Ovary (tissue), 9 donors: Measurements from ENCODE around the gene ADAD2. TPM values are rescaled to one million over a fixed set of nuclear protein-coding genes. Genes with fewer than 3 reads are reported as not detected.
"Not testable (repeated sequence)": the region's sequence is repeated elsewhere in the genome, so short reads cannot be mapped to it uniquely, and the experiment has no call there.

Experiments used
- DNase-seq, 5 donors: peaks; one replicate each; pipeline ENCODE4 v3.0.0-alpha.2; 2019 to 2020
- H3K27ac ChIP-seq, 2 donors: fragments of 200-600 bp; one replicate each; pipeline versions ENCODE4 v1.5.1 to v1.8.0; 2019 to 2022
- H3K27me3 ChIP-seq: fragments of 200-600 bp; one replicate; pipeline ENCODE4 v1.8.0; 2022
- H3K36me3 ChIP-seq: fragments of 200-600 bp; sonication (generic); one replicate; pipeline ENCODE4 v1.5.1; 2019
- H3K4me1 ChIP-seq: one replicate; pipeline ENCODE4 v1.8.1; 2013; ENCODE audit warnings: mild to moderate bottlenecking, moderate library complexity; ENCODE audit not compliant: insufficient read depth
- H3K4me3 ChIP-seq: fragments of 200-600 bp; sonication (generic); one replicate; pipeline ENCODE4 v1.5.1; 2017
- H3K9me3 ChIP-seq, 2 donors: fragments of 200-600 bp in 1 of 2; sonication (generic) in 1 of 2; one replicate each; pipeline versions ENCODE4 v1.5.1 to v1.8.1; 2013 to 2019; ENCODE audit warnings: mild to moderate bottlenecking in 1 of 2, moderate library complexity in 1 of 2
- CTCF ChIP-seq, 3 donors: fragments of 450-650 bp in 2 of 3; fragments of 200-600 bp in 1 of 3; IDR thresholded peaks; one replicate each; pipeline versions ENCODE4 v1.5.1 to v1.8.0; 2016 to 2022; ENCODE audit warnings: antibody characterized with exemption in 3 of 3, mild to moderate bottlenecking in 1 of 3
- EP300 ChIP-seq: sonication (generic); formaldehyde crosslinking; IDR thresholded peaks from one replicate; pipeline ENCODE4 v1.6.1; 2017; ENCODE audit warnings: antibody characterized with exemption
- POLR2A ChIP-seq: fragments of 450-650 bp; IDR thresholded peaks from one replicate; pipeline ENCODE4 v1.6.1; 2017; ENCODE audit warnings: antibody characterized with exemption, mild to moderate bottlenecking, moderate library complexity
- WGBS, 3 donors: extraction: QIAGEN DNeasy Blood & Tissue Kit in 1 of 3; methylation state at CpG; one replicate each; pipeline versions ENCODE4 v1.1.5 to v1.1.7; 2013 to 2017; 5-methylcytosine and 5-hydroxymethylcytosine counted together
- intact Hi-C, 4 donors: fragments of 100-400 bp; cut with DNase I; formaldehyde crosslinking; loops; one replicate each; pipeline versions ENCODE4 v1.11.0 to v1.15.1; 2022 to 2023
- polyA plus RNA-seq, 2 donors: library from polyadenylated mRNA; stranded (reverse); fragments of 200-250 nt in 1 of 2; fragments of 350-450 nt in 1 of 2; fragmentation: Illumina TruSeq in 1 of 2; extraction: RNeasy Lipid Tissue Mini Kit (QIAGEN cat#74804) in 1 of 2; gene quantifications; one replicate each; pipeline ENCODE4 v1.2.3, GENCODE V29; 2013 to 2014
- total RNA-seq, 7 donors: library from RNA; depleted of rRNA in 2 of 7; stranded (reverse); fragments of >200 nt in 2 of 7; fragmentation: NEBNext Ultra II Directional in 3 of 7; extraction: Animal tissue kit (Norgen Biotek cat#: 25700) in 3 of 7; gene quantifications; one replicate each; pipeline versions ENCODE4 v1.1.0 to v1.2.4, GENCODE V29; 2016 to 2023
- donor health status: DM: no; HTN: no; CAD: no; lungs with moderate emphysema.
- donor health status: DM: no; HTN: no; CAD: no.
- donor health status: Bipolar disorder and iron deficiency.
- donor health status: DM: yes; HTN: yes; CAD: no.
- donor health status: DM: no; HTN: no; CAD: no.
- donor health status: DM: yes; HTN: yes; CAD: no.

The ADAD2 gene
- total and polyA plus RNA-seq, 9 donors, result 0.12 to 2.0 (median 0.84) TPM; not detected in 5

- Histone ChIP-seq H3K27ac (no peak overlapping the region), H3K36me3 (no peaks in the 10 kb centered on the region), H3K9me3 (no peaks in the 10 kb centered on the region), H3K4me1 (no peaks in the 10 kb centered on the region), H3K4me3 (no peak overlapping the region), H3K27me3 (no peaks in the 10 kb centered on the region)
- WGBS, 3 donors, result 78 to 84% (median 83%) methylated on average over 15 of the region's 15 CpGs
- no peak for TF ChIP-seq CTCF (IDR thresholded peaks at IDR 0.05)
- TF ChIP-seq POLR2A, result no peak
- TF ChIP-seq EP300, result no peak
- intact Hi-C loops, result no loop called here
- no peak for DNase-seq
These were observed 23.6 kb downstream of the ADAD2 start for GRCh38 chr16:84214451-84215066.

- whole genome bisulfite sequencing, 3 donors, result 82 to 91% (median 87%) methylated on average over 5 of the region's 5 CpGs
- H3K27me3 ChIP-seq, result no peaks in the 10 kb centered on the region
- DNase-seq, result no peak
- intact Hi-C loops, result no loop called here
- no peak overlapping the region for H3K4me3 ChIP-seq
- no peaks in the 10 kb centered on the region for H3K36me3 ChIP-seq
- H3K27ac ChIP-seq, result no peak overlapping the region
- no peaks in the 10 kb centered on the region for H3K9me3 ChIP-seq
- no peaks in the 10 kb centered on the region for H3K4me1 ChIP-seq
- TF ChIP-seq EP300, result no peak
- no peak for TF ChIP-seq POLR2A
- TF ChIP-seq CTCF (IDR thresholded peaks at IDR 0.05), result no peak
These were observed 24.6 kb downstream of the ADAD2 start for GRCh38 chr16:84215531-84215930.

GRCh38 chr16:84216144-84216543, 25.2 kb downstream of the ADAD2 start:
- not testable (repeated sequence) for H3K4me1 ChIP-seq

GRCh38 chr16:84218176-84218823, 27.3 kb downstream of the ADAD2 start:
- no peaks in the 10 kb centered on the region for H3K4me1 ChIP-seq
- no peak for DNase-seq
- no peak overlapping the region for H3K4me3 ChIP-seq
- no peak overlapping the region for H3K27ac ChIP-seq
- no peaks in the 10 kb centered on the region for H3K36me3 ChIP-seq
- 83 to 86% (median 85%) methylated on average over 17 of the region's 17 CpGs for WGBS, 3 donors
- no peaks in the 10 kb centered on the region for H3K9me3 ChIP-seq
- intact Hi-C loops, result no loop called here
- H3K27me3 ChIP-seq, result no peaks in the 10 kb centered on the region
- TF ChIP-seq EP300 (no peak), CTCF (IDR thresholded peaks at IDR 0.05) (no peak), POLR2A (no peak)

More at GRCh38 chr16:84216144-84216543, 25.2 kb downstream of the ADAD2 start:
- H3K4me3 ChIP-seq, intact Hi-C loops, H3K27ac ChIP-seq, DNase-seq, H3K27me3 ChIP-seq, H3K36me3 ChIP-seq, H3K9me3 ChIP-seq: not testable (repeated sequence)
- 89 to 95% (median 91%) methylated on average over 3 of the region's 3 CpGs for WGBS, 3 donors

- intact Hi-C loops, result no loop called here
- no peak overlapping the region for H3K4me3 ChIP-seq
- WGBS, 3 donors, result 66 to 75% (median 70%) methylated on average over 6 of the region's 6 CpGs
These were observed 28.0 kb downstream of the ADAD2 start for GRCh38 chr16:84218956-84219355.

More at GRCh38 chr16:84218956-84219355, 28.0 kb downstream of the ADAD2 start:
- no peak overlapping the region for H3K27ac ChIP-seq
- H3K4me1 ChIP-seq, result no peaks in the 10 kb centered on the region
- H3K36me3 ChIP-seq, result no peaks in the 10 kb centered on the region
- TF ChIP-seq POLR2A (no peak), CTCF (IDR thresholded peaks at IDR 0.05) (no peak), EP300 (no peak)
- H3K9me3 ChIP-seq, result no peaks in the 10 kb centered on the region
- DNase-seq, result no peak
- H3K27me3 ChIP-seq, result no peaks in the 10 kb centered on the region
